Muscle layer of duodenum (tissue), 2 donors: Measurements from ENCODE around the gene ZNF462.

Experiments
- H3K27ac ChIP-seq: one replicate; pipeline ENCODE4 v1.7.0; 2013; ENCODE audit warnings: mild to moderate bottlenecking, low read length
- H3K27me3 ChIP-seq: one replicate; pipeline ENCODE4 v1.7.0; 2013; ENCODE audit warnings: low read depth, mild to moderate bottlenecking, control low read depth, low read length
- H3K36me3 ChIP-seq, 2 donors: one replicate each; pipeline ENCODE4 v1.7.0; 2013; ENCODE audit warnings: low read length in 2 of 2, control low read depth in 1 of 2, mild to moderate bottlenecking in 1 of 2; ENCODE audit not compliant: insufficient read depth in 2 of 2, control insufficient read depth in 1 of 2
- H3K4me1 ChIP-seq, 2 donors: one replicate each; pipeline ENCODE4 v1.7.0; 2013; ENCODE audit warnings: low read length in 2 of 2, mild to moderate bottlenecking in 2 of 2, control low read depth in 1 of 2, moderate library complexity in 1 of 2; ENCODE audit not compliant: insufficient read depth in 2 of 2, control insufficient read depth in 1 of 2
- H3K4me3 ChIP-seq, 2 donors: one replicate each; pipeline ENCODE4 v1.7.0; 2013; ENCODE audit warnings: low read length in 2 of 2, low read depth in 1 of 2, mild to moderate bottlenecking in 1 of 2
- H3K9me3 ChIP-seq, 2 donors: one replicate each; pipeline ENCODE4 v1.7.0; 2013; ENCODE audit warnings: low read length in 2 of 2, control low read depth in 1 of 2, mild to moderate bottlenecking in 1 of 2; ENCODE audit not compliant: control insufficient read depth in 1 of 2
- donor health status: healthy.

Gene ZNF462

DNA sequence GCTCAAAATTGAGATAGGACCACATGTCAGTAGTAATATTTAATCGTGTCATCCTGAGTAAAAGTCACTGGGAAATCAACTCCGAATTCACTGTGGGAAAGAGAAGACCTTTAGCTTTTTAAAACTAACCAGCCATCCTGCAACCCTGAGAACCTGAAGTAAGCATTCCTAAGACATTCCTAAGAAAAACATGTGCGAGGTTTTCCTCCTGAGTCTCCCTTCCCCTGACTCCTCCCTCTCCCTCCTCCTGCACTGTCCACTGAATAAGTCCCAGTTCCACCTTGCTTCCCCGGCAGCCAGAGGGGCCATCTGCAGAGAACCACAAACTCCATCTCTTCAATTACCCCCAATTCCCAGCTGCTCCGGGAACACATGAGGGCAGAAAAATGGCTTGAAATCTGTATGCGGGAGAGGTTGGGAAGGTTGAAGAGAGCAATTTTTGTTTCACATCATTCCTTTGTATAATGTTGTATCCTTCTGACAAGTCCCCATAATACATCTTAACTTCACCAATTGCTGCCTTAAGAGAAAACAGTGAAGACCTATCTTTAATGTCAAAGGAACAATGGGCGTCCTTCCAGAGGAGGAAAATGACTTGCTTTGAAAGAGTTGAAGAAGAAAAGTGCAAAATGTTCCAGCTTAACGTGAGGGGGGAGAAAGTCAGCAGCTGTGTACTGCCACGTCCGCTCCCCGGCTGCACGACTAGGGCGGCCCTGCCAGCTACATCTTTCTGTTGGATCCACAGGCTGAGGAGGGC lies 186.3 kb downstream of the ZNF462 start:
- H3K27me3 ChIP-seq, result no peaks in the 10 kb centered on the region
- H3K9me3 ChIP-seq, result no peaks in the 10 kb centered on the region
- H3K4me3 ChIP-seq, result no peak overlapping the region
- H3K36me3 ChIP-seq, result no peaks in the 10 kb centered on the region
- H3K27ac ChIP-seq, result no peak overlapping the region
- H3K4me1 ChIP-seq, result no peaks in the 10 kb centered on the region

DNA sequence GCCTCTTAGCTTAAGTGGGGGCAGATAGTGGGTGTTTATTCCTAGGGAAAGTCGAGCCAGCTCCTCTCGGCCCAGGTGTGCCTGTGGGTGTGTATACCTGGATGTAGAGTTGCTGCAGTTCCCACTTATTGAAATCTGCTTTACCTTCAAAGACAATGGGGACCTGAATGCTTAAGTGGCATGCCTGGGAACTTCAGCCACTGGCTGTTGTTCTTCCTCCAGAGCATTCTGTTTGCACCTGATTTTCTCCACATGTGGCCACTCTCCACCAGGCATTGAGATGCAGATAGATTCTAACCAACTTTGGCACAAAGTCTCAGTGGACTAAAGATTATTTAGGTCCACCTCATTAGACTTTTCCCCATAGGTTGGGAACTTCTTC lies 186.8 kb downstream of the ZNF462 start:
- Histone ChIP-seq H3K27ac (no peak overlapping the region), H3K4me1 (no peaks in the 10 kb centered on the region), H3K4me3 (no peak overlapping the region), H3K9me3 (no peaks in the 10 kb centered on the region), H3K27me3 (no peaks in the 10 kb centered on the region), H3K36me3 (no peaks in the 10 kb centered on the region)

DNA sequence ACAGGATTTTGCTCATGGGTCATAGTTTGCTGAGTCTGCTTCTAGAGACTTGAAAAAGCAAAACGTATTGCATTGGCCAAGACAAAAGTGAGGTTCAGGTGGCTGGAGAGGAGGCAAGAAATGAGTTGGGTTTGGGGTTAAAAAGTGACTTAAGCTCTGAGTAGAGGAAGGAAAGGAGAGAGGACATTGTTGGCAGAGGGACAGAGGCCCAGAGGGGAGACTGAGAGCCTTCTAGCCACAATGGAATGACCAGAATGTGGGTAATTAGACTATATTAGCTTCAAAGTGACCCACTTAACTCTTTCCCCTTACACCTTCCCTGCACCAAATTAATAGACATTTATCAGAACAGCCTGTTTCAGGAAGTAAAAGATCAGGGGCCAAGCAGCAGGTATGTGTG lies 188.4 kb downstream of the ZNF462 start:
- H3K9me3 ChIP-seq, result no peaks in the 10 kb centered on the region
- H3K4me3 ChIP-seq, result no peak overlapping the region
- H3K36me3 ChIP-seq, result no peaks in the 10 kb centered on the region
- no peaks in the 10 kb centered on the region for H3K27me3 ChIP-seq
- no peaks in the 10 kb centered on the region for H3K4me1 ChIP-seq
- no peak overlapping the region for H3K27ac ChIP-seq

DNA sequence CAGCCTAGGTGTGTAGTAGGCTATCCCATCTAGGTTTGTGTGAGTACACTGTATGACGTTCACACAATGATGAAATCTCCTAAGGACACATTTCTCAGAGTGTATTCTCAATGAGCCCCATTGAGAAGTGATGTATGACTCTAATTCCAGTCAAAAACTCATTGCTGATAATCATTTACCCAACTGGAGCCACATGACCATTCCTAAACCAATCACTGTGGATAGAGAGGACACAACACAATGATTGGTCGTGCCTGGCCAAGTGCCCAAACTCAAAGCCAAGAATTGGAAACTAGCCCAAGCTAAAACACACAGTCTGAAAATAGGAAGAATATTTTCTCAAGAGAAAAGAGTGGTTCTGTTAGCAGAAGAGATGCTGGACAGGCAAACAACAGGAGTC lies 191.2 kb downstream of the ZNF462 start:
- Histone ChIP-seq H3K4me3 (no peak overlapping the region), H3K9me3 (no peaks in the 10 kb centered on the region), H3K36me3 (no peaks in the 10 kb centered on the region), H3K27me3 (no peaks in the 10 kb centered on the region), H3K4me1 (no peaks in the 10 kb centered on the region), H3K27ac (no peak overlapping the region)

DNA sequence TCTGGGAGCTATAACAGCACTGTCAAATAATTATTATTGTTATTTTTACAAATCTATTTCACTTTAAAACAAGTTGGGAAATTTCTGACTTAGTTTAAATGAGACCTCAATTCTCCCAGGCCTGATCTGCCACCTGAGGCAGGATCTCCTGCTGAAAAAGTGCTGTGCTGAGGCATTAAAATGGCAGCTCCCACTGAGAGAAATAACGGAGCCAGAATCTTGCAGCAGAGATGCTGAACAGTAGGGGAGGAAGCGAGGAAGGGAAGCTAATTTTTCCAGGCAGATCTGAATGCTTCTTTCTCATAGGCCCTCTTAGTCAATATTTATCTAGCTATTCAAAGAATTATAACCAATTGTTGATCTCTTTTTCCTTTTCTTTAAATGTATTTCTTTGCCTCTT lies 196.3 kb downstream of the ZNF462 start:
- no peak overlapping the region for H3K4me3 ChIP-seq
- no peak overlapping the region for H3K27ac ChIP-seq
- no peaks in the 10 kb centered on the region for H3K4me1 ChIP-seq
- no peaks in the 10 kb centered on the region for H3K9me3 ChIP-seq
- no peaks in the 10 kb centered on the region for H3K27me3 ChIP-seq
- no peaks in the 10 kb centered on the region for H3K36me3 ChIP-seq

DNA sequence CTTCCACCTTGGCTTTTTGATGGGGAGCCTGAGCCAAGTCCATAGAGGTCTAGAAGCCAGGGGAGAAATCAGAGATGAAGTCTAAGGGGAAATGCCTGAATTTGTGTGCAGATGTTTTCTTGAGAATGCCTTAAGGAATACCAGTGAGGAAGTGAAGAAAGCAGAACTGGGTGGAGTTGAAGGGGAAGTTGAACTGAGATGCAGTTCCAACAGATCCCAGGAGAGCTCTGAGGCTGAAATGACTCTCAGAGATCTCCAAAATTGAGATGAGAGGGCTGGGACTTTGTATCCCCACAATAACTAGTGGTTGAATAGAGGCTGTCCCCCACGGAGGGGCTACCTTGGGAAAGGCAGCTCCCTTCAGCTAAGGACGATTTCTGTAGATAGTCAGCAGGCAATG lies 197.1 kb downstream of the ZNF462 start:
- H3K4me1 ChIP-seq, result no peaks in the 10 kb centered on the region
- H3K27ac ChIP-seq, result no peak overlapping the region
- H3K36me3 ChIP-seq, result no peaks in the 10 kb centered on the region
- no peak overlapping the region for H3K4me3 ChIP-seq
- no peaks in the 10 kb centered on the region for H3K9me3 ChIP-seq
- no peaks in the 10 kb centered on the region for H3K27me3 ChIP-seq
